HG02840 (cell line): ENCODE results near the gene C1QL2.

Experiments
- ATAC-seq: cut with Tn5 transposase; IDR thresholded peaks from one replicate; pipeline ENCODE4 v1.9.1; 2021; ENCODE audit warnings: mild to moderate bottlenecking, moderate library complexity, moderate number of reproducible peaks; ENCODE audit not compliant: unreplicated experiment, low FRiP score

C1QL2 gene

DNA sequence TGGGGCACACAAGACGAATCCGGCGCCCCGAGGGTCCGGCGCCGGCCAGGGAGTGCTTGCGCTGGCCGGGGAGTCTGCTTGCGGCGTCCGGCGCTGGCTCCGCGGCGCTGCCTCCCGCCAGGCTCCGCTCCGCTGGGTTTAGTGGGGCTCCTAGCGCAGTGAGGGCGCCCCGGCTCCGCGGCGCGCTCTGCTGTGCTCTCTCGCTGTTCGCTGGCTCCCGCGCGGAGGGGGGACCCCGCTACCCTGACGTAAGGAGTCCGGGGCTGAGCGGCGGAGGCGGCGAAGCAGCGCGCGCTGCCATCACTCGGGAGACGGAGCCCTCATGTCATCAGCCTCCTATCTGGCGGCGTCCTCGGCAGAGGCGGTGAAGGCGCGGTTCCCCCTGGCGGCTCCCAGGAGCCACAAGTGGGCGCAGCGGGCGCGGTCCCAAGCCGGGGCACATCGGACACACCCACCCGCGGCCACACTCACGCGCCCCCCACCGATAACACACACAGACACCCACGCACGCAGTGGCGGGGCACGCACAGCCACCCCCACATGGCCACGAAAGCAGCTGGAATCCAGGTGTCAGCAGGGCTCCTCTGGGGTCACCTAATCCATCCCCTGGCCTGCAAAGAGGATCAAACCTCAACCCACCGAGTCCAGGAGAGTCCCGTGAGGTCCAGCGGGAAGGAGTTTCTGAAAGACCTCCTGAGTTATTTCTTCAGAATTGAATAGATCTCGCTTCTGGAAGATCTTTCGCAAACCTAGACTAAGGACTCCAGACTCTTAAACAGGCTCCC is at the start of gene C1QL2:
TSS of gene C1QL2 (minus strand) at position 189 of the 785 bp plus-strand sequence. CDS start 482 bp downstream, outside the sequence.
- no peak for ATAC-seq

DNA sequence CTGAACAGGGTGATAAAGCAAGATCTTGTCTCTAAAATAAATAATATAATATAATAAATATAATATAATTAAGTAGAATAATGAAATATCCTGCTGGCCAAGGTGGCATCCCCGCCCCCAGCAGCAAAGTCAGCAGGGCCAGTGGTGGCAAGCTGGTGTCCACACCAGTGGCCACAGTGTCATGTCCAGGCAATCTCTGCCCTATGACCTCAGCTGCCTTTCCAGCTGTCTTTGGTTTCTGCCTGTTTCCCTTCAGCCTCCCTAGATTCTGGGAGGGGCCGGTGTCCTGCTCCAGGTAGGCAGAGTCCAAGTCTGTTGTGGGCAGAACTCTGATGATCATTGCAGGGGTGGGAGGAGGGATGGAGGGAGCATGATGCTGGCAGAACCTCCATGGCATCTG is 48.9 kb upstream of the C1QL2 start:
- ATAC-seq, result no peak

DNA sequence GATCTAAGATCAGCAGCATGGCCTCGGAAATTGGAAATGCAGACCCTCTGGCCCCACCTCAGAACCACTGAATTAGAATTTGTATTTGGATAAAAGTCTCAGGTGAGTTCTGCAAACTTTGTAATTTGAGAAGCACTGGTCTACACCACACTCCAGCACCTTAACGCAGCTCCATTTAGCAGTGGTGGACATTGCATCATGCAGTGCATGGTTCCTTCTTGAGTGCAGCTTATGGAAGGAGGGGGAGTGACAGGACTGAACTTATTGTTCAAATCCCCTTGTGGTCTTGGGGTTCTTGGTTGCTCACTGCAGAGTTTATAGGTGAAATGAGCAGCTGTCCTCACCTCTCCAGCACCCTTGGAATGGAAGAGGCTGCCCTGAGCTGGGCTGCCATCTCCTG is 47.6 kb upstream of the C1QL2 start:
- ATAC-seq, result no peak

- no peak for ATAC-seq
Observed at GRCh38 chr2:119205001-119205706, 46.6 kb upstream of the C1QL2 start.

DNA sequence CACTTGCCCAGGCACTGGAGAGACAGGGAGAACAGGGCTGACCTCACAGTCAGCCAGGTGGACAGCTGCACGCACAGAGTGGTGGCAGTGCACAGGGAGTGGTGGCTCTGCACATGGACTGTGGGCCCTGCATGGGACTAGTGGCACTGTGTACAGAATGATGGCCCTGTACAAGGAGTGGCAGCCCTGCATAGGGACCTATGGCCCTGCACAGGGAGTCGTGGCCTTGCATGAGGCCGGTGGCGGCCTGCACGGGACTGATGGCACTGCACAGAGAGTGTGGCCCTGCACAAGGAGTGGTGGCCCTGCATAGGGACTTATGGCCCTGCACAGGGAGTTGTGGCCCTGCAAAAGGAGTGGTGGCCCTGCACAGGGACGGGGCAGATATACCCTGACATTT is 46.0 kb upstream of the C1QL2 start:
- ATAC-seq, result no peak

DNA sequence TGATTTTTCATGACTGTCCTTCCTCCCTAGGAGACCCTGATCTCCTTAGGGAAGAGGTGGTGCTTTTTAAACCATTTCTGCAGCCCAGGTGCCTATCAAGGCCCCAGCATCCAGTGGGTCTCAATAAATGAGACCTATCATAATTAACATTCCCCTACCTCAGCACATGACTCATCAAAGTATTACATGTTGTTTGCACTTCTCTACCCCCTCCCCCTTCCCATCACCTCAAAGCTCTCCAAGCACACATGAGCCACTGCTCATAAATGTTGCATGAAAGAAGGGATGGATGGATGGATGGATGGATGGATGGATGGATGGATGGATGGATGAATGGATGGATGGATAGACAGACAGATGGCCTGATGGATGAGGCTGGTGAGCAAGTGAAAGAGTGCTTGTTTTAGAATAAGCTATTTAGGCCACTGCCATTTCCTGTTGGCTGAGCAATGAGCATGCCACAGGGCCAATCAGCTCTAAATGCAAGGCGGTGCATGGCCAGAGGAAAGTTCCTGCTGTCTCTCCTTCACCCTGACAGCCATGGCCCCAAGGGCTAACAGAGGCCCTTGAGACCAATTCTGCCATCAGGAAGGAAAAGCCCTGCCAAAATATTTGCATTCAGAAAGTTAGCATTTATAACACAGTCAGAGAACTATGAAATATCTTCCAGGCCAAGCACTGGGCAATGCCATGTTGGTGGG is 44.2 kb upstream of the C1QL2 start:
- no peak for ATAC-seq

- ATAC-seq, result no peak
Observed at GRCh38 chr2:119201815-119202214, 43.3 kb upstream of the C1QL2 start.

DNA sequence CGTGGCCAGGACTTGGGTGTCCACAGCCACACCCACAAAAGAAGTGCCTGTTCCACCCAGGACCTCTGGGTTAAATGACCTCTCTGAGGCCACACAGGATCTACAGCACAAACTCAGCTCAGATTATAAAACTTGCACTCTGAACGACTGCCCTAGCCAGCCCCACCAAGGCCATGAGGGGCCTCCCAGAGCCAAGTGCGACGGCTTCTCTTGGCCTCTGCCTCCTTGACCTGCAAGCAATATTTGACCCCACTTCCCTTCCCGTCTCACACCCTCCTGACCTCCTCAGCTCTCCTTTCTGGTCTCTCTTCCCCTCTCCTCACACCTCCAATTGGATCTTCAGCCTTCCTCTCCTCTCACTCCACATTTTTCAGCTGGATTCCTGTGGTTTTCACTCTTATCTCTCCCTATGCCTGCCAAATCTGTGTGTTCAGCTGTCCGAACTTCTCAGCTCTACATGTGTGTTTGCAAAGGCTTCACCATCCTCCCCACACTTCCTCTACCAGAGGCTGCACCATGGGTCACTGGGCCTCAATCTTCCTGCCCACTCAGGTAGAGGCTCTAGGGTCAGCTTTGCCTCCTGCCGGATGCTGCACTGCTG is 39.8 kb upstream of the C1QL2 start:
- no peak for ATAC-seq

GRCh38 chr2:119197529-119198239 is 39.1 kb upstream of the C1QL2 start:
- ATAC-seq, result no peak

- no peak for ATAC-seq
Observed at GRCh38 chr2:119197126-119197405, 38.5 kb upstream of the C1QL2 start.

- ATAC-seq, result no peak
Observed at GRCh38 chr2:119196301-119197125, 38.0 kb upstream of the C1QL2 start.

DNA sequence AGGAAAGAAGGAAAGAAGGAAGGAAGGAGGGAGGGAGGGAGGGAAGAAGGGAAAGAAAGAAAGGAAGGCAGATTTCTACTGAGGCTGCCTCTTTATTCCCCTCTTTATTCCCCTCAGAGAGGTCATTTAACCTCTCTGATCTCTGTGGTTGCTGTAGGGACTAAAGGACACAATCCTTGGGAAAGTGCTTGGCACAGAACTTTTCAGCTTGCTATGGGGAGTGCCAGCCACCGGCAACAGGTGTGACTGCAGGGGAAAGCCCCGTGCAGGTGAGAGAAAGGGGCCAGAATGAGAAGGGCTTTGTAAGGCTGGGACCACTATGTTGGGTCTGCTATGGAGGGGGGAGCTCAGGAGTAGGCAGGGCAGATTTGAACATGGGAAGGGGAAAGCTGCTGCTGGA is 37.3 kb upstream of the C1QL2 start:
- no peak for ATAC-seq

GRCh38 chr2:119195001-119195400 is 36.5 kb upstream of the C1QL2 start:
- ATAC-seq, result no peak

- no peak for ATAC-seq
Observed at GRCh38 chr2:119192893-119193292, 34.3 kb upstream of the C1QL2 start.

GRCh38 chr2:119190321-119191111 is 32.0 kb upstream of the C1QL2 start:
- ATAC-seq, result no peak

GRCh38 chr2:119184512-119184911 is 26.0 kb upstream of the C1QL2 start:
- no peak for ATAC-seq

- no peak for ATAC-seq
Observed at GRCh38 chr2:119181791-119182445, 23.4 kb upstream of the C1QL2 start.

DNA sequence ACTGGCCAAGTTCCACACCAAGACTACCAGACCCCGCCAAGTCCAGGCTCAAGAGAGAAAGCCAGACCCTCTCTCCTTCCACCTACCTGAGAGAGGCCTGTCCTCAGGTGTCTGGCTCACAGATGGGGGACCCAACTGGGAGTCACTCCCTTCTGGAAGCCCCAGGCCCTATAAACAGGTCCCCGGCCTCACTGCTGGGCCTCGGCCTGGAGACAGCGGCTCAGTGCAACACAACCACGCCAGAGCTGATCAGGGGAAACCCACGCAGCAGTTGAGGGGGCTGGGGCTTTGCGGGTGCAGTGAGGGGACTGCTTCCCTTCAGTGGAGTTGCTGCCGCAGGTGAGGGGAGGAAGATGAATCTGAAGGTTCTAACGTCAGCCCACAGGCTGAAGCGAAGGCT is 22.8 kb upstream of the C1QL2 start:
- ATAC-seq, result no peak
